NCI-H2227 treated with DMSO at 0.1 percent for 48 hours (cell line): Measurements from ENCODE around the gene TMEFF2.
"Not testable (repeated sequence)": the region's sequence is repeated elsewhere in the genome, so short reads cannot be mapped to it uniquely, and the experiment has no call there.

Source experiments
- DNase-seq: peaks from one replicate; lab custom pipeline; 2025; lab: John Stamatoyannopoulos, UW

TMEFF2 gene

GRCh38 chr2:192127434-192127833 lies 67.3 kb downstream of the TMEFF2 start:
- DNase-seq, result no peak

- DNase-seq, result peak; percentile 39
These were observed 67.8 kb downstream of the TMEFF2 start for GRCh38 chr2:192126912-192127311.

- DNase-seq, result no peak
These were observed 68.3 kb downstream of the TMEFF2 start for GRCh38 chr2:192126426-192126825.

GRCh38 chr2:192124571-192124970 lies 70.2 kb downstream of the TMEFF2 start:
- no peak for DNase-seq

- no peak for DNase-seq
These were observed 70.9 kb downstream of the TMEFF2 start for GRCh38 chr2:192123847-192124246.

- DNase-seq, result no peak
These were observed 71.8 kb downstream of the TMEFF2 start for GRCh38 chr2:192122946-192123345.

GRCh38 chr2:192122141-192122540 lies 72.6 kb downstream of the TMEFF2 start:
- DNase-seq, result no peak

GRCh38 chr2:192119536-192119935 lies 75.2 kb downstream of the TMEFF2 start:
- DNase-seq, result no peak

GRCh38 chr2:192117705-192118104 lies 77.0 kb downstream of the TMEFF2 start:
- DNase-seq, result no peak

- DNase-seq, result not testable (repeated sequence)
These were observed 83.2 kb downstream of the TMEFF2 start for GRCh38 chr2:192111536-192111935.

- no peak for DNase-seq
These were observed 95.0 kb downstream of the TMEFF2 start for GRCh38 chr2:192099742-192100141.

GRCh38 chr2:192098814-192099491 lies 95.8 kb downstream of the TMEFF2 start:
- DNase-seq, result no peak

- no peak for DNase-seq
These were observed 103.3 kb downstream of the TMEFF2 start for GRCh38 chr2:192091476-192091875.

GRCh38 chr2:192090911-192091310 lies 103.8 kb downstream of the TMEFF2 start:
- no peak for DNase-seq

- no peak for DNase-seq
These were observed 107.3 kb downstream of the TMEFF2 start for GRCh38 chr2:192087398-192087958.

GRCh38 chr2:192082121-192082520 lies 112.6 kb downstream of the TMEFF2 start:
- DNase-seq, result no peak

GRCh38 chr2:192080096-192080495 lies 114.6 kb downstream of the TMEFF2 start:
- DNase-seq, result not testable (repeated sequence)

GRCh38 chr2:192073878-192074277 lies 120.9 kb downstream of the TMEFF2 start:
- DNase-seq, result no peak

- no peak for DNase-seq
These were observed 122.0 kb downstream of the TMEFF2 start for GRCh38 chr2:192072778-192073177.

GRCh38 chr2:192072261-192072660 lies 122.5 kb downstream of the TMEFF2 start:
- DNase-seq, result no peak

GRCh38 chr2:192070099-192070498 lies 124.6 kb downstream of the TMEFF2 start:
- DNase-seq, result no peak

- DNase-seq, result no peak
These were observed 125.3 kb downstream of the TMEFF2 start for GRCh38 chr2:192069417-192069816.

GRCh38 chr2:192068966-192069365 lies 125.8 kb downstream of the TMEFF2 start:
- no peak for DNase-seq

GRCh38 chr2:192067631-192068030 lies 127.1 kb downstream of the TMEFF2 start:
- DNase-seq, result no peak
